ENCODE measurements around the gene NR2F1. TPM values are rescaled to one million over a fixed set of nuclear protein-coding genes. Genes with fewer than 3 reads are reported as not detected.
A peak's percentile ranks its signal among the peaks of the same experiment; 100 is the strongest.

NR2F1 gene
- total RNA-seq, 4 donors from 2014 or later = 1.9 to 26.3 (median 3.7) TPM

GRCh38 chr5:93567424-93567823 is 15.6 kb upstream of the NR2F1 start:
- no peaks in the 10 kb centered on the region for H3K36me3 ChIP-seq
- TF ChIP-seq CTCF (IDR thresholded peaks at IDR 0.05) (no peak), POLR2A (IDR thresholded peaks at IDR 0.05) (no peak)
- WGBS, 2 donors = 63 to 64% methylated on average over 1 of the region's 1 CpG
- intact Hi-C loops (cut with DNase I) = no loop called here
- H3K9me3 ChIP-seq = no peaks in the 10 kb centered on the region
- DNase-seq = no peak
- H3K27ac ChIP-seq = no peak overlapping the region
- H3K4me3 ChIP-seq = no peak overlapping the region
- peaks cover 0 to 46% (median 6%) of the 10 kb centered on the region in 4 donors for H3K27me3 ChIP-seq
- H3K4me1 ChIP-seq = peaks cover 9 to 27% (median 15%) of the 10 kb centered on the region in 3 donors

- intact Hi-C loops (cut with DNase I) = no loop called here
- H3K27me3 ChIP-seq = peaks cover 0 to 68% (median 8%) of the 10 kb centered on the region in 4 donors
- H3K4me1 ChIP-seq = peaks cover 16 to 46% (median 22%) of the 10 kb centered on the region in 3 donors
- H3K9me3 ChIP-seq = no peaks in the 10 kb centered on the region
- no peaks in the 10 kb centered on the region for H3K36me3 ChIP-seq
- H3K4me3 ChIP-seq = no peak overlapping the region
- H3K27ac ChIP-seq = no peak overlapping the region
- DNase-seq = no peak
- WGBS, 2 donors = 67 to 80% methylated on average over 13 of the region's 13 CpGs
- TF ChIP-seq CTCF (IDR thresholded peaks at IDR 0.05) (no peak), POLR2A (IDR thresholded peaks at IDR 0.05) (no peak)
Observed at GRCh38 chr5:93569300-93570160, 13.5 kb upstream of the NR2F1 start.

DNA sequence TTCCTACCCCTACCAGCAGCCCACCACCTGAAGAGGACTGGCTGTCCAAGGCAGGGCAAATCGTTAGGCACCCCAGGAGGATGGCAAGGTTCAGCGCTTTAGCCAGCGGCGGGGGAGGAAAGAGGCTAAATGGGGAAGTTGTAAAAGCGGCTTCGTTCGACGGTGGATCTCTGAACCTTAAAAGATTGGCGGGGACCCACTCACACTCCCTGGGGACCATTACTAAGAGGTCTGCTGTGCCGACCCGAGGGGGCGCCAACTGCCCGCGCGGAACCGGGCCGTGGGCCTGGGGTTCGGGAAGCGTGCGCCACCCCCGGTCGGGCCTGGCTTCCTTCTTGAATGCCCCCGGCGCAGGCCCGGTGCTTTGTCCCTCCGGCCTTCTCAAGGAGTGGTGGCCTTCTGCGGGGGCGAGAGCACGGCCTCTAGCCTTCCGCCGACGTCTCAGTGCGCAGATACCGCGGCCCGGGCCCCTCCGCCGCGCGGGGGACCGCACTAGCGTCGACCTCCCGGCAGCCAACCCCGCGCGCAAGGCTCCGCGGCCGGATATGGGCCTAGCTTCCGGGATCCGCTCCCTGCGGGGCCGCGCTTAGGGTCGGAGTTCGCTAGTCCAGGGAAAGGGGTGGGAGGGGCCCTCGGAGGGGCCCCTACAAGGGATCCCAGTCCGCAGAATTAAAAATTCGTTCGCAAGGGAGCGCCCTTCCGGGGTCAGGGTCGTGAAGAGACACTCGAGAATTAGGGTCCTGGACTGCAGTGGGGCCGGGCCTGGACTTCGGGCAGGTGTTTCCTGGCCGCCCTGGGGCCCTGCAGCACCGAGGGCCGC is 12.5 kb upstream of the NR2F1 start:
- no peak for TF ChIP-seq POLR2A (IDR thresholded peaks at IDR 0.05)
- no peak for TF ChIP-seq CTCF (IDR thresholded peaks at IDR 0.05)
- Histone ChIP-seq H3K4me1 (peaks cover 16 to 56% (median 22%) of the 10 kb centered on the region in 3 donors), H3K4me3 (peak overlapping the region in 2 of 4 donors; percentile 22 to 51), H3K27me3 (peaks cover 0 to 77% (median 8%) of the 10 kb centered on the region in 4 donors), H3K36me3 (no peaks in the 10 kb centered on the region), H3K27ac (no peak overlapping the region), H3K9me3 (no peaks in the 10 kb centered on the region)
- no peak for DNase-seq
- WGBS, 2 donors = 41 to 52% methylated on average over 5 to 20 of the region's 70 CpGs
- intact Hi-C loops (cut with DNase I) = no loop called here

DNA sequence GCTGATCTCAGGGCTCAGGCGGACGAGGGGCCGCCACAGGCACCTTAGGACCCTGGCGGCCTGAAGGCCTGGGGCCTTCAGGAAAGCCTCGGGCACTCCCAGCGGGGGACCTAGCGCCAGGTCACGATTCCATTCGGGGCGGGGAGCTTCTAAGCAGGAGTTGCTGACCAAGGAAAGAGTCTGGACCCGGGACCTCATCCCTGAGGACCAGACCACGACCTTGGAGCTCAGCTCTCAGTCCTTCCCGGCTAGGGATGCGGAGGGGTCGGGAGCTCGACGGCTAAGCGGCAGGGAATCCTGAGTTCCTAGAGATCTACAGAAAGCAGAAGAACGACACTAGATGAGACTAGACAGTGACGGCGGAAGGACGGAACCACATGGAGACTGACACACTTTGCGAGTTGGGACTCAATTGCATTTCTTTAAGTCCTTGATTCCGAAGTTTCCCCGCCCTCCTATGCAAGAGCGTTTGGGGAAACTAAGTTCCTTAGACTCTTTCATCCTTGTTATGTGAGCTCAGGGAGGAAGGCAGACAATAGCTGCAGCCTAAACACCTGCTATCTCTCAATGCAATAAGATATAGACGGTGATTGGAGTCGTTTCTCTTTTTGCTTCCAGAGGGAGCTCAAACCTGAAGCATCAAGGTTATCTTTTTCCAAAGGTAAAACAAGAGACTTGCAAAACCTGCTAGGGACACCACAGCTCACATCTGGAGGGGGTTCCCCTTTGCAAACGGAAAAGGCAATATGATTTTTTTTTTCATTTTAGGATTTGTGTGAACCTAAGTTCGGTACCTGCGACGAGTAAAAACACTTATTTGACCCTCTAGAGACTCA is 11.7 kb upstream of the NR2F1 start:
- intact Hi-C loops (cut with DNase I) = no loop called here
- Histone ChIP-seq H3K27ac (no peak overlapping the region), H3K36me3 (no peaks in the 10 kb centered on the region), H3K27me3 (peaks cover 0 to 84% (median 8%) of the 10 kb centered on the region in 4 donors), H3K9me3 (no peaks in the 10 kb centered on the region), H3K4me1 (peaks cover 16 to 64% (median 22%) of the 10 kb centered on the region in 3 donors), H3K4me3 (peak overlapping the region in 1 of 4 donors; percentile 23)
- WGBS, 2 donors = 49 to 58% methylated on average over 18 to 23 of the region's 32 CpGs
- TF ChIP-seq CTCF (IDR thresholded peaks at IDR 0.05) = no peak
- TF ChIP-seq POLR2A (IDR thresholded peaks at IDR 0.05) = no peak
- no peak for DNase-seq

All from esophagus squamous epithelium (tissue), 5 donors.